ENCODE data around the gene ZSCAN25. TPM values are rescaled to one million over a fixed set of nuclear protein-coding genes. Genes with fewer than 3 reads are reported as not detected.

Gene ZSCAN25
- total and polyA plus RNA-seq, 2 of the 13 experiments (the other 11 are each of a cell fraction or from before 2014, with no cell fraction given), result 12.1 to 16.8 TPM

DNA sequence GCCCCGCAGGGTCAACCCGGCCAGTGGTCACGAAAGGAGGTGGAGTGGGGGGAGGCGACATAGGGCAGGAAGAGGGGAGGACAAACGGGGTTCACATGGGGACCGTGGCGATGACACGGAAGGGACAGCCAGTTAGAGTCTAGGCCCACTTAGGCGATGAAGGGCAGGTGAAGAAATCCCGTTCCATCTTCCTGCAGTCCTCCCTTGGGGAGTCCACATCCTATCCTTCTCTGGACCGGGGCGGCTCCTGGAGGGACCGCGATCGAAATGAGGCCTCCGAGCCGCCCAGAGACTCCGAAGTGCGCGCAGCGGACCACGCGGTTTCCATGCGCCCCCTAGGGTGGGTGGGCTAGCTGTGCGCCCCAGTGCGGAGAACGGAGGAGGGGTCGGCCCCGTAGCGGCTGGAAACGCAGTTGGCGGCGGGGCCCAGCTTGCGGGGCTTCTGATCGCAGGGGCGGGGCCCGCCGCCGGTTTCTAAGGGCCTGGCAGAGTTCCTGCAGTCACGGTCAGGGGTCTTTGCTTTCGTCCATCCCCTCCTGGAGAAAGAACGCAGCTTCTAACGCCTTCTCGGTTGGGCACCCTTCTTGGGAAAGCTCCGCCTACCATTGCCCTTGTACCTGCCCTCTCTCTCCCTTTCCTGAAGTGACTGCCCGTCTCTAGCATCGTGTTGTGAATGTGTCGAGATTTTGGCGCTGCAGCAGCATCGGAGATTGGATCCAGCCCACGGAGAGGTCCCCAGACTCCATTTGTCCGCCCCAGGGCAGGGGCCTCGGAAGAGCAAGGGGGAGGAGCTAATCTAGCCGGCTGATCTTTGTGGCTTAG is 36.6 kb upstream of the ZSCAN25 start (continued):
- TF ChIP-seq TIGD3 (CRISPR knock-in tag; IDR thresholded peaks at IDR 0.05; ENCODE audit: borderline replicate concordance) (no peak), ZUFSP (CRISPR knock-in tag; IDR thresholded peaks at IDR 0.05; ENCODE audit: borderline replicate concordance) (no peak), AHR (CRISPR knock-in tag; IDR thresholded peaks at IDR 0.05) (no peak), ATAD3A (CRISPR knock-in tag; IDR thresholded peaks at IDR 0.05) (no peak), ZNF816 (CRISPR knock-in tag; IDR thresholded peaks at IDR 0.05; ENCODE audit: borderline replicate concordance) (no peak), XRCC5 (optimal IDR thresholded peaks at IDR 0.05; ENCODE audit: low read length) (peak; percentile 19), HNRNPLL (IDR thresholded peaks at IDR 0.05; ENCODE audit: low read depth, low read length, poor library complexity, severe bottlenecking) (peak; percentile 75), TEAD2 (CRISPR knock-in tag; IDR thresholded peaks at IDR 0.05) (no peak), ZNF839 (CRISPR knock-in tag; IDR thresholded peaks at IDR 0.05; ENCODE audit: borderline replicate concordance) (no peak), AGO1 (IDR thresholded peaks at IDR 0.05; ENCODE audit: low read depth, low read length, poor library complexity, severe bottlenecking) (peak; percentile 77)
- TF ChIP-seq, protein P1, sequence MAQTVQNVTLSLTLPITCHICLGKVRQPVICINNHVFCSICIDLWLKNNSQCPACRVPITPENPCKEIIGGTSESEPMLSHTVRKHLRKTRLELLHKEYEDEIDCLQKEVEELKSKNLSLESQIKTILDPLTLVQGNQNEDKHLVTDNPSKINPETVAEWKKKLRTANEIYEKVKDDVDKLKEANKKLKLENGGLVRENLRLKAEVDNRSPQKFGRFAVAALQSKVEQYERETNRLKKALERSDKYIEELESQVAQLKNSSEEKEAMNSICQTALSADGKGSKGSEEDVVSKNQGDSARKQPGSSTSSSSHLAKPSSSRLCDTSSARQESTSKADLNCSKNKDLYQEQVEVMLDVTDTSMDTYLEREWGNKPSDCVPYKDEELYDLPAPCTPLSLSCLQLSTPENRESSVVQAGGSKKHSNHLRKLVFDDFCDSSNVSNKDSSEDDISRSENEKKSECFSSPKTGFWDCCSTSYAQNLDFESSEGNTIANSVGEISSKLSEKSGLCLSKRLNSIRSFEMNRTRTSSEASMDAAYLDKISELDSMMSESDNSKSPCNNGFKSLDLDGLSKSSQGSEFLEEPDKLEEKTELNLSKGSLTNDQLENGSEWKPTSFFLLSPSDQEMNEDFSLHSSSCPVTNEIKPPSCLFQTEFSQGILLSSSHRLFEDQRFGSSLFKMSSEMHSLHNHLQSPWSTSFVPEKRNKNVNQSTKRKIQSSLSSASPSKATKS (CRISPR knock-in tag; IDR thresholded peaks at IDR 0.05), result no peak
- TF ChIP-seq, protein P2, sequence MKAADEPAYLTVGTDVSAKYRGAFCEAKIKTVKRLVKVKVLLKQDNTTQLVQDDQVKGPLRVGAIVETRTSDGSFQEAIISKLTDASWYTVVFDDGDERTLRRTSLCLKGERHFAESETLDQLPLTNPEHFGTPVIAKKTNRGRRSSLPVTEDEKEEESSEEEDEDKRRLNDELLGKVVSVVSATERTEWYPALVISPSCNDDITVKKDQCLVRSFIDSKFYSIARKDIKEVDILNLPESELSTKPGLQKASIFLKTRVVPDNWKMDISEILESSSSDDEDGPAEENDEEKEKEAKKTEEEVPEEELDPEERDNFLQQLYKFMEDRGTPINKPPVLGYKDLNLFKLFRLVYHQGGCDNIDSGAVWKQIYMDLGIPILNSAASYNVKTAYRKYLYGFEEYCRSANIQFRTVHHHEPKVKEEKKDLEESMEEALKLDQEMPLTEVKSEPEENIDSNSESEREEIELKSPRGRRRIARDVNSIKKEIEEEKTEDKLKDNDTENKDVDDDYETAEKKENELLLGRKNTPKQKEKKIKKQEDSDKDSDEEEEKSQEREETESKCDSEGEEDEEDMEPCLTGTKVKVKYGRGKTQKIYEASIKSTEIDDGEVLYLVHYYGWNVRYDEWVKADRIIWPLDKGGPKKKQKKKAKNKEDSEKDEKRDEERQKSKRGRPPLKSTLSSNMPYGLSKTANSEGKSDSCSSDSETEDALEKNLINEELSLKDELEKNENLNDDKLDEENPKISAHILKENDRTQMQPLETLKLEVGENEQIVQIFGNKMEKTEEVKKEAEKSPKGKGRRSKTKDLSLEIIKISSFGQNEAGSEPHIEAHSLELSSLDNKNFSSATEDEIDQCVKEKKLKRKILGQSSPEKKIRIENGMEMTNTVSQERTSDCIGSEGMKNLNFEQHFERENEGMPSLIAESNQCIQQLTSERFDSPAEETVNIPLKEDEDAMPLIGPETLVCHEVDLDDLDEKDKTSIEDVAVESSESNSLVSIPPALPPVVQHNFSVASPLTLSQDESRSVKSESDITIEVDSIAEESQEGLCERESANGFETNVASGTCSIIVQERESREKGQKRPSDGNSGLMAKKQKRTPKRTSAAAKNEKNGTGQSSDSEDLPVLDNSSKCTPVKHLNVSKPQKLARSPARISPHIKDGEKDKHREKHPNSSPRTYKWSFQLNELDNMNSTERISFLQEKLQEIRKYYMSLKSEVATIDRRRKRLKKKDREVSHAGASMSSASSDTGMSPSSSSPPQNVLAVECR (CRISPR knock-in tag; IDR thresholded peaks at IDR 0.05; ENCODE audit: borderline replicate concordance), result peak; percentile 25; the same call in 1 of the 2 replicates
- TF ChIP-seq, protein P3, sequence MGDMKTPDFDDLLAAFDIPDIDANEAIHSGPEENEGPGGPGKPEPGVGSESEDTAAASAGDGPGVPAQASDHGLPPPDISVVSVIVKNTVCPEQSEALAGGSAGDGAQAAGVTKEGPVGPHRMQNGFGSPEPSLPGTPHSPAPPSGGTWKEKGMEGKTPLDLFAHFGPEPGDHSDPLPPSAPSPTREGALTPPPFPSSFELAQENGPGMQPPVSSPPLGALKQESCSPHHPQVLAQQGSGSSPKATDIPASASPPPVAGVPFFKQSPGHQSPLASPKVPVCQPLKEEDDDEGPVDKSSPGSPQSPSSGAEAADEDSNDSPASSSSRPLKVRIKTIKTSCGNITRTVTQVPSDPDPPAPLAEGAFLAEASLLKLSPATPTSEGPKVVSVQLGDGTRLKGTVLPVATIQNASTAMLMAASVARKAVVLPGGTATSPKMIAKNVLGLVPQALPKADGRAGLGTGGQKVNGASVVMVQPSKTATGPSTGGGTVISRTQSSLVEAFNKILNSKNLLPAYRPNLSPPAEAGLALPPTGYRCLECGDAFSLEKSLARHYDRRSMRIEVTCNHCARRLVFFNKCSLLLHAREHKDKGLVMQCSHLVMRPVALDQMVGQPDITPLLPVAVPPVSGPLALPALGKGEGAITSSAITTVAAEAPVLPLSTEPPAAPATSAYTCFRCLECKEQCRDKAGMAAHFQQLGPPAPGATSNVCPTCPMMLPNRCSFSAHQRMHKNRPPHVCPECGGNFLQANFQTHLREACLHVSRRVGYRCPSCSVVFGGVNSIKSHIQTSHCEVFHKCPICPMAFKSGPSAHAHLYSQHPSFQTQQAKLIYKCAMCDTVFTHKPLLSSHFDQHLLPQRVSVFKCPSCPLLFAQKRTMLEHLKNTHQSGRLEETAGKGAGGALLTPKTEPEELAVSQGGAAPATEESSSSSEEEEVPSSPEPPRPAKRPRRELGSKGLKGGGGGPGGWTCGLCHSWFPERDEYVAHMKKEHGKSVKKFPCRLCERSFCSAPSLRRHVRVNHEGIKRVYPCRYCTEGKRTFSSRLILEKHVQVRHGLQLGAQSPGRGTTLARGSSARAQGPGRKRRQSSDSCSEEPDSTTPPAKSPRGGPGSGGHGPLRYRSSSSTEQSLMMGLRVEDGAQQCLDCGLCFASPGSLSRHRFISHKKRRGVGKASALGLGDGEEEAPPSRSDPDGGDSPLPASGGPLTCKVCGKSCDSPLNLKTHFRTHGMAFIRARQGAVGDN (CRISPR knock-in tag; IDR thresholded peaks at IDR 0.05), result peak; percentile 79

Measured in HepG2 (cell line).